ENCODE data around the gene CFI. TPM values are rescaled to one million over a fixed set of nuclear protein-coding genes. Genes with fewer than 3 reads are reported as not detected.
"Not testable (repeated sequence)": the region's sequence is repeated elsewhere in the genome, so short reads cannot be mapped to it uniquely, and the experiment has no call there.

CFI gene
- polyA plus RNA-seq, 3 donors = 76.1 to 85.5 (median 83.3) TPM

DNA sequence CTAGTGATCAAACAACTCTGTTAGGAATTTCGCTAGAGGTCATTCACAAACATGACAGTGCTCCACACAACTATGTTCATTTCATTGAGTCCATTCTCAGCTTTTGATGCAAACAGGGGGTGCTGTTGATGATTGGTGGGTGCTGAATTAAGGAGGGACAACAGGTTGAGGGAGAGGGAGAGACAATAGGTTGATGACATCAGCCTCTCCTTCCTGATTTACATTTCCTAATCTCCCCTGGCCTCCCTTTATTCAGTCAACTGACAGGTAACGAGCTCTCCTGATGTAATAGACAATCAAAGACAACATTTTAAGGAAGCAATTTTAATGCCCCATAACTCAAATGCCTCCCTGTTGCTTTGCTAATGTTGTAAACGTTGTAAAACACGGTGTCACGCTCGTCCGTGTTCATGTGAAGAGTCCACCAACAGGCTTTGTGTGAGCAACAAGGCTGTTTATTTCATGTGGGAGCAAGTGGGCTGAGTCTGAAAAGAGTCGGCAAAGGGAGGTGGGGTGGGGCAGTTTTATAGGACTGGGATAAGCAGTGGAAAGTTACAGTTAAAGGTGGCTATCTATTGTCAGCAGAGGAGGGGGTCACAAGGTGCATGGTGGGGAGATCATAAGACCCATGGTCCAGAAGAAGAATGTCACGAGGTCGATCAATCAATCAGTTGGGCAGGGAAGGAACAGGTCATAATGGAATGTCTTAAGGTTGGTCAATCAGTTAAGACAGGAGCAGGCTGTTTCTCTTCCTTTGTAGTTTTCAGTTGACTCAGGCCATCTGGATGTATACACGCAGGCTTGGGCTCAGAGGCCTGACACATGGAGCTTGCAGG, 9.0 kb upstream of the CFI start:
- DNase-seq (ENCODE audit: extremely low read depth in 1 of 11, low read depth in 9 of 11, low spot score in 4 of 11) = no peak

DNA sequence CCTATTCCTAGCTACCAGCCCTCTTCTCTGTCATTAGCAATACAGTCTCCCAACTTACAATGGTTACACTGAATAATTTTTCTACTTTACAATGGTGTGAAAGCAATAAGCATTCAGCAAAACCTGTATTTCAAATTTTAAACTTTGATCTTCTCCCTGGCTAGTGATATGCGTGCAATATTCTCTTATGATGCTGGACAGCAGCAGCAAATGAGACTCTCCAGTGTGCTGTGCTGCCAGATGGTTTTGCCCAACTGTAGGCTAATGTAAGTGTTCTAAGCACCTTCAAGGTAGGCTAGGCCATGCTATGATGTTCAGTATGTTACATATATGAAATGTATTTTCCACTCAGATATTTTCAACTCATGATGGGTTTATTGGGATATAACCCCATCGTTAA, 7.9 kb upstream of the CFI start:
- no peak for DNase-seq (ENCODE audit: extremely low read depth in 1 of 11, low read depth in 9 of 11, low spot score in 4 of 11)

DNA sequence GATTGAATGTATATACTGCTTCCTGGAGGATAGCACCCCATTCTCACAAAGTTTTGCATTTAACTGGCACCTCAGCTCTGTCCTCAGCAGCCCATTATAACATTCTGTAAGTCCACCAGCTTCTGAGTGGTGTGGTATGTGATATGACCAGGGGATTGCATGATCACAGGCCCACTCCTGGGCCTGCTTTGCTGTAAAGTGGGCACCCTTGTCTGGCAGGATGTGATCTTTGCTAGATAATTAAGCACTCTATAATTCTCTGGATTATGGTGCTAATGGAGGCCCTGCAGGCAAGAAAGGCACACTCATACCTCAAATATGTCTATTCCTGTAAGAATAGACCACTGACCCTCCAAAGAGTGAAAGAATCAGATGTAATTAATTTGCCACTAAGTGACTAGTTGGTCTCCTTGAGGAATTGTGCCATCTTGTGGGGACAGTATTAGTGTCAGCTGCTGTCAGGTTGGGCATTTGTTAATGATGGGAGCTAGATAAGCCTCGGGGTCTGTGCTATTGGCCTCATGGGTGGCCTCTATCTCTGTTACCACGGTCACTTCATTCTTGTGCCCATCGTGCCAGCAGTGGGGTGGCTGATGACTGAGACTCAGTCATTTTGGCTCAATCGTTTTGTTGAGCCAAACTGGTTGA, 2.2 kb upstream of the CFI start:
- DNase-seq (ENCODE audit: extremely low read depth in 1 of 11, low read depth in 9 of 11, low spot score in 4 of 11) = peak in 1 of 11 donors; percentile 40

DNA sequence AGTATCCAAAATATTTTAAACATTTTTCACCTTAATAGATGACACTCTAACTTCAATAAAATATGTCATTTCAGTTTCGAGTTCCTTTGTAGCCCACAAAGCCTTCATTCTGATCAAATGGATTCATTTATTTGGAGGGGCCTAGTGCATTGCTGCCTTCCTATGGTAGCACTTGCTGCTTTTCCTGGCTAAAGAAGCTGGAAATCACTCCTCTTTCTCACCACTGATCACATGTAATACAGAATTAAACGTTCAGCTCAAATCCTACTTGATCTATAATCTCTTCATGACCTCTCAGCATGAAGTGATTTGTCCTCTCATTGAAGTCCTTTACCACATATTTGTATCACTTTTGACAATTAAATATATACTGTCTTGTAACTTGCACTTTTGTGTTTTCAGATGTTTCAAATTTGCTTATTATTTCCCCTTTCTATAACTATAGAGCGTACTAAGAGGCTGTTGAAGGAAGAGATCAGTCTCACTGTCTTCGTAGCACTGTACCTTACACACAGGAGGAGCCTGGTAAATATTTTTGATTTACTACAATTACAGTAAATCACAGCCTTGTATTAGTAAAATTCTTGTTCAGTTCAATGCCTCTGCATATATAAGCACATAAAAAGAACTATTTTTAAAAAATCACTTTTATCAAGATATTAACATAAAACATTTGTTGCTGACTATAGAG, 555 bp downstream of the CFI start:
- DNase-seq (ENCODE audit: extremely low read depth in 1 of 11, low read depth in 9 of 11, low spot score in 4 of 11) = no peak

DNA sequence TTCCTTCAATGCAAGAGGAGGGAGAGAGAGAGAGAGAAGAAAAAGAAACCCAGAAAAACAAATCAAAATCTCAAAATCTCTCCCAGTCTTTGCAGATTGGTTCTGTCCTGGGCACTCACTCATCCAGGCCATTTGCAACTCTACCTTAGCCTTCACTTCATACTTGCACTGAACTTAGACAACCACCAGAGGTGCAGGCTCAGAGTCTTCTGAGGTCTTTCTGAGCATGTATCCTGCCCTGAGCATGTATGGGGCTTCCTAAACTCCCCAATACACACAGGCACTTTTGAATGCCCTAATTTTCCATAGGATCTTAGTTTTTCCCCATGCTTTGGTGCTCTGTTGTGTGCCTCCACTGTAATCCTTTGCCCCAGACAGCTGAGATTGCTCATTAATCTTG, 2.9 kb downstream of the CFI start:
- DNase-seq (ENCODE audit: extremely low read depth in 1 of 11, low read depth in 9 of 11, low spot score in 4 of 11) = no peak

DNA sequence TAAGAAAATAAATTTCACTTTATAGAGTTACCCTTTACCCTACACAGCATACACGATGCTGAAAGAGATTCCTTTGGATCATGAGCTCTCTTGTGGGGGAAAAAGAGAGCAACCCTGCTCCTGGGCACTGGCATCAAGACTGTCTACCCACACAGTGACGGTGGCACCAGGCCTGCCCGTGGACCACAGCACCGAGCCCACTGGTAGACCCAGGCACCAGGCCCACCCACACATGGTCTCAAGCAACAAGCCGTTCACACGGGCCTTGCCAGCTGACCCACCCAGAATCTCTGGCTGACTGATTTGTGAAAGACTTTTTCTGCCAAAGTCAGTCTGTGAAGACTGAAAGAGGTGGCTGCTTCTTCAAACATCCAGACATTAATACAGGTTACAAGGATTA, 6.7 kb downstream of the CFI start:
- DNase-seq (ENCODE audit: extremely low read depth in 1 of 11, low read depth in 9 of 11, low spot score in 4 of 11) = no peak

DNA sequence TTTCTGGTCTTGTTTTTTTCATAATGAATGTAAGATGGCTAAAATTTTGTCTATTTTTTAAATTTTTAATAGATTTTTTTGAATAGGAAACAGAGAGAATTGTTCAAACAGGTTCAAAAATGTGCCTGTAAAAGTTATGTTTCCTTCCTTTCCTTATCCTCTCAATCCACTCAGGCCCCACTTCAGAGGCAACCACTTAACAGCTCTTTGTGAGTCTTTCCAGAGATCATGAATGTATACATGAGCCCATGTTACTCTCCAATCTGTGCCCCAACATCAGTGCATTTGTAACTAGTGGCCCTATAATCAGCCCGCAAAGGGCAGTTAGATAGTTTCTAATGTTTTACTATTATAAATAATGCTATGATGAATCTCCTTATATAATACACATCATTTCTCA, 14.0 kb downstream of the CFI start:
- DNase-seq (ENCODE audit: extremely low read depth in 1 of 11, low read depth in 9 of 11, low spot score in 4 of 11) = no peak

DNA sequence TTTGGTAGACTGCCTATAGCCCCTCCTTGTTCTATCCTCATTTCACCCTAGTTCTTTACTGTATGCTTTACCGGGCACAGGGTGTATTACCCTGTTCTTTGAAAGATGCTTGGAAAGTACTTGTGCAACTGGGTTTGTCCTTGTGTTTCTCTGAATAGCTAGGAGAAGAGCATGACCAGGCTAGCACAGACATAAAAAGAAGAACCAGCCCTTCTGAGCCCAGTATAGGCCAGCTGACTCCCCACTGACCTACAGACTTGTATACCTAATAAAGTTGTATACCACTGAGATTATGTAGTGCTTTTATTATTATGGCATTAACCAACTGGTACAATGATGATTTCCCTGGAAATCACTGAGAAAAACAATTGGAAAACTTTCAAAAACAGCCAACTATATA, 15.0 kb downstream of the CFI start:
- no peak for DNase-seq (ENCODE audit: extremely low read depth in 1 of 11, low read depth in 9 of 11, low spot score in 4 of 11)

DNA sequence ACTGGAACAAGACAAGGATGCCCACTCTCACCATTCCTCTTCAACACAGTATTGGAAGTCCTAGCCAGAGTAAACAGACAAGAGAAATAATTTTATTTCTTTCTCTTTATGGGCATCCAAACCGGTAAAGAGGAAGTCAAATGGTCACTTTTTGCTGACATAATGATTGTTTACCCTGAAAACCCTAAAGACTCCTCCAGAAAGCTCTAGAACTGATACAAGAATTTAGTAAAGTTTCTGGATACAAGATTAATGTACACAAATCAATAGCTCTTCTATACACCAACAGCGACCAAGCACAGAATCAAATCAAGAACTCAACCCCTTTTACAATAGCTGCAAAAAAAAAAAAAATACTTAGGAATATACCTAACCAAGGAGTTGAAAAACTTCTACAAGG, 19.7 kb downstream of the CFI start:
- not testable (repeated sequence) for DNase-seq (ENCODE audit: extremely low read depth in 1 of 11, low read depth in 9 of 11, low spot score in 4 of 11)

DNA sequence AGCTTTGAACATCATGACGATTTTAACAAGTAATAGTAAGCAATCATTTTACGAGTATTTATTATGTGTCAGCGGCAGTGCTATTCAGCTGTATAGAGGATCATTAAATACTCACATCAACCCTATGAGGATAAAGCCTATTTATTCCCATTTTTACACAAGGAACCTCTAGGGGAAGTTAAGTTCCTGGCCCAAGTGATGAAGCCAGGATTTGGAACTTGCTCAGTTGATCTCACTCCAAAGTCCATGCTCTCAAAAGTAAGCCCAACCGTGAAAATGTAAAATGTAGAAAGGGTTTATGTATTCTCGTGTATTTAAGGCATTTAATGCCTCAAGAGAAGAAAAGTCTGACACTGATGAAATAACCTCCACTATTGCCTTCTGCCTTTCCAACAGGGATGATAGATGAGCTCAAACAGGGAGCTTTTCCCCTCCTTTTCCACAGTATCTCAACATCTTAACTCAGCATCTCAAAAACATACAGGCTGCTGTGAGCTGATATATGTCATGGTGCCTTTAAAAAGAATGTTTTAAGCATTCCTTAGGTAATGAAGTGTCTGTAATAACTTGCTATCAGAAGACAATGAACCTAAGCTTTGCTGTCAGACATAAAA, 36.9 kb downstream of the CFI start:
- DNase-seq (ENCODE audit: extremely low read depth in 1 of 11, low read depth in 9 of 11, low spot score in 4 of 11) = no peak

DNA sequence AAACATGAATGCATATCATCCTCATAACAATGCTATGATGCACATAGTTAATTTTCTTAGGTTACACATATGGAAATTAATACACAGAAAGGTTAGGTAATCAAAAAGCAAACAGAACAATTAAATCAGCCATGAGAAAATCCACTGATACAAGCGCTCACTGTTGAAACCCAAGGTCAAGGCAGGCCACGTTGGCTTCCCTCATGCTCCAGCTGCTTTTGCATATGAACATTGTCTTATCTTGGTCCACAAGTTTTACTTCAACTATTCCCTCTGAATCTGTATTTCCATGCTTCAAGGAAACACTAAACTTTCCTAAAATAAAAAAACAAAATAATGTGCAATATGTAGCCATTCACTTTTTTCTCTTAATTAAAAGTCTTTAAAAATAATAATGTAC, 37.4 kb downstream of the CFI start:
- DNase-seq (ENCODE audit: extremely low read depth in 1 of 11, low read depth in 9 of 11, low spot score in 4 of 11) = no peak

DNA sequence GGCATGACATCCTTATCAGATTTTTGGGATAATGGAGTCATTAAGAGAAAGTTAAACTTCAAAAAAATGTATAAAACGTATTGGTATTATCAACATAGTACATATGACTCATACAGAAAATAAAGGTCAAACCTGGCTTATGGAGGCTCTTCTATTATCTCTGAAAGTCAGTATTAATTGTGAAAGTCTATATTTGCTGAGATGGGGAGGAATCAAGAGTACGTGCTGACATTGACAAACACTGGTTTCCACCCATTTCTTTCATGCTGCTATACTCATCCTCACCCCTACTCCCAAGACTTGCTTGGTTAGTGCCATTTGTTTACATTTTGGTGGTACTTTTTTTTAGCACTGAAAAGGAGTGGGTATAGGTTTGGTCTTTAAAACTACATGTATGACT, 41.1 kb downstream of the CFI start:
- no peak for DNase-seq (ENCODE audit: extremely low read depth in 1 of 11, low read depth in 9 of 11, low spot score in 4 of 11)

DNA sequence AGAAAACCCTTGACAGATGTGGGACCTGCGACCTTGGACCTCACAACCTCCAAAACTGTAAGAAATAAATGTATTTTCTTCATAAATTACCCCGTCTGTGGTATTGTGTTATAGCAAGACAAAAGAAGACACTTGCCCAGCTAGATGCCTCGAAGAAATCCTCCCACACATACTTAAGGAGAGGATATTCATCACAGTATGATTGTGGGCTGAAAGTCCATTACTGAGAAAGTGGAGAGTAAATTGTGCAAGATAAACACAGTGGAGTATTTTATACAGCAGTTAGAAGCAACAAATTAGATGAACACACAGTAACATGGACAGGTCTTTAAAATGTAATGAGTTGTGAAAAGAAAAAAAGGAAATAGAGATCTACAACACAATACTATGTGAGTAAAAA, 46.1 kb downstream of the CFI start:
- DNase-seq (ENCODE audit: extremely low read depth in 1 of 11, low read depth in 9 of 11, low spot score in 4 of 11) = no peak

DNA sequence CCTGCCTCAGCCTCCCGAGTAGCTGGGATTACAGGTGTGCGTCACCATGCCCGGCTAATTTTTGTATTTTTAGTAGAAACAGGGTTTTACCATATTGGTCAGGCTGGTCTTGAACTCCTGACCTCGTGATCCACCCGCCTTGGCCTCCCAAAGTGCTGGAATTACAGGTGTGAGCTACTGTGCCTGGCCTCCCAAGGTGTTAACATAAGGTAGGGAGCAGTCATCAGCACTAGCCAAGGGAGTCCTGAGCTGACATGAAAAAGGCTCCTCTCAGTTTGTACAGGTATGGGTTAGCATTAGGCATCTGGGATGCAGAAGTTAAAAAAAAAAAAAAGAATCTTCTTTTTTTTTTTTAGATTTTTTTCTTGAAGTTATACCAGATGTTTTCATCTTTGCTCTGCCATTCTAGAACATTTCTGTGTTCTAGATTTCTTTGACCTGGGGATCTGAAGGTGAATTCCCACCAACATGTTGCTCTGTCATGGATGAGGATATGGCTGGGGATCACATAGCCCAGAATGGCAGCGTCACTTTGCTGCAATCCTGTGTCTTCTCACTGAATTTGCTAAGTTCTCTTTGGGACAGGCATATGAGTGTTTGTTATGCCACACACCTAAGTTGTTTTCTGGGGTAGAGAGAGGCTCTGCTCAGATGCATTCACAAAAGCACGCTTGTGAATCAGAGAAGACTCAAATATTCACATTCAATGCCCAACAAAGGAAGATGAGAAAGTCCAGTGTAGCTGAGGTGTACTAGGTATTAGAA, 47.5 kb downstream of the CFI start:
- no peak for DNase-seq (ENCODE audit: extremely low read depth in 1 of 11, low read depth in 9 of 11, low spot score in 4 of 11)

DNA sequence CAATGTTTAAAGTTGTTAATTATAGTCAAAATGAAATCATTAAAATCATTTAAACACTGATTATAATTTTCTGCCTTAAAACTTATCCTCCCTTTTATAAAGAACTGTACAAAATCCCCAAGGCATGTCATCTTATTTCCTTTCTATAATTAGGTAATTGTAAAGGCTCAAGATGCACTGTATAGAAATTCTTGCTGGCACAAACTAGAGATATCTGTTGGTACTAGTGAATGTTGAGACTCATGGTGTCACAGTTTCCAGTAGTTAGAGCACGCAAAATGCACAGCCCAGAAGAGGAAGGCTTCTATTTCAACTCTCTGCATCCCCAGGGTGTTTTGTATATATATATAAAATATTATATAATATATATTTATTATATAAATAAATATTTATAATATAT, 49.3 kb downstream of the CFI start:
- no peak for DNase-seq (ENCODE audit: extremely low read depth in 1 of 11, low read depth in 9 of 11, low spot score in 4 of 11)

DNA sequence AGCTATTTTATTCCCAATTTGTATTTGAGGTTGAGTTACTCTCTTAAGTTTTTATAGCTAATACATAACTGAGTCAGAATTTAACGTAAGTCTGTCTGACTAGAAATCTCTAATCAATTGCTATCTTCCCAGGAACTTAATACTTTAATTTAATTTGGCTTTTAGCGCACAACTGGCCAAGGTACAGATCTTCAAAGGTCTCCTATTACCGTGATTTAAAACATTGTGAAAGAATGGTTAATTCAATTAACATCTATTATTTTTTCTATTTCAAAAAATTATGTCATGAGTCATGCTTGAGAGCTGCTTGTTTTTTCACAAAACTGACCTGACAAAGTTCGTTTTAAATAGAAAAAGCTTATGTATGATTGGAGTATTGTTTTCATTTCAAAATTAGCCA, 49.9 kb downstream of the CFI start:
- no peak for DNase-seq (ENCODE audit: extremely low read depth in 1 of 11, low read depth in 9 of 11, low spot score in 4 of 11)

DNA sequence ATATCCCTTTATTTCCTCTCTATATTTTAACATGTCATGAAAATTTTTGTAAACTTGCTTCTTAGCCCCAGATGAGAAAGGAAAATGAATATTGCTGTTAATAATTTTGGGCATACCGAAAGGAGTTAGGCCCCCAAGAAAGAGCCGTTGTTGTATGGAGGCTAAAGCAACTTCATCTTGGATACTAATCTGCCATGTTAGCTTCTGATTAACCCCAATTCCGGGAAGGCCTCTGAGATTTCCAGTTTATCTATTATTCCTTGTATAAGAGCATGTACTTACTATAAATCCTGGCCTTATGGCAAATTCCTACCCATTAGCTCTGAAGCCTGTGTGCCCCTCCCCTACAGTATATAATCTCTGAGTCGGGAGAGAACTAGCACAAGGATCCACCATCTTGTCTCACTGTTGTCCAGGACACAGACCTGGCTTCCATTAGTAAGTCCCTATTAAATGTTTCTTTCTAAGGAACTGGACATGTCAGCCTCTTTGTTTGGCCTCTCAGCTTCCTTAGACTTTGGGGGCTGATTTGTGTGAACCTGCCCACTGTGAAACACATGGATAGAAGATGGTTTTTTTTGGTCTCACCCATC, 51.1 kb downstream of the CFI start:
- DNase-seq (ENCODE audit: extremely low read depth in 1 of 11, low read depth in 9 of 11, low spot score in 4 of 11) = no peak

DNA sequence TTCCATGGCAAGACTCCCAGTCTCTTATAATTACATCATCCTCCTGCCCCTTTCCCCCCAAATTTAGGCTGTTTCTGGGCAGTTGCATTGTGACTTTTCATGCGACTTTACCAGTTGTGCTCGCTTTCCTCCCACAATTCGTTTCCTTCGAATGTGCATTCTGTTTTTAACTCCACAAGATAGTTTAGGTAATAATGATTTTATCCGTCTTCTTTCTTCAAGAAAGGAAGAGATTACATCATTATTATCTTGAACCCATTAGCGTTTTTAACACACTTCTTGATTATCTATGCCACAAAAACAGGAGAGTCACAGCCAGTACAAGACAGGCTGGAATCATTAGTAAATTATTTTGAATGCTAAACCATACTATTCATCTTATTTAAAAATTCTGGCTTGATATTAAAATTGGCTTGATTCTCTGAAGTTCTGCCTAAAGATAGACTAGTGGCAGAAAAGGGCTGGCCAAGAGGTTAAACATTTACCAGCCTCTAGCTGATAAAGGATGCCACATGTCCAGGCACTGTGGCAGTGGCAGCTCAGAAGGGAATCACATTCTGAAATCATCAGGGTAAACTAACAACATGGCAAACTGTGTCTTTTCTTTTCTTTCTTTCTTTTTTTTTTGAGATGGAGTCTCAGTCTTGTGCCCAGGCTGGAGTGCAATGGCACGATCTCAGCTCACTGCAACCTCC, 52.3 kb downstream of the CFI start:
- no peak for DNase-seq (ENCODE audit: extremely low read depth in 1 of 11, low read depth in 9 of 11, low spot score in 4 of 11)

All from renal cortex interstitium (tissue), 11 donors.